Measurements from ENCODE around the gene RBM18. TPM values are rescaled to one million over a fixed set of nuclear protein-coding genes. Genes with fewer than 3 reads are reported as not detected.

Gene RBM18
- total and polyA plus RNA-seq, 8 donors, result 17.8 to 38.7 (median 28.7) TPM

DNA sequence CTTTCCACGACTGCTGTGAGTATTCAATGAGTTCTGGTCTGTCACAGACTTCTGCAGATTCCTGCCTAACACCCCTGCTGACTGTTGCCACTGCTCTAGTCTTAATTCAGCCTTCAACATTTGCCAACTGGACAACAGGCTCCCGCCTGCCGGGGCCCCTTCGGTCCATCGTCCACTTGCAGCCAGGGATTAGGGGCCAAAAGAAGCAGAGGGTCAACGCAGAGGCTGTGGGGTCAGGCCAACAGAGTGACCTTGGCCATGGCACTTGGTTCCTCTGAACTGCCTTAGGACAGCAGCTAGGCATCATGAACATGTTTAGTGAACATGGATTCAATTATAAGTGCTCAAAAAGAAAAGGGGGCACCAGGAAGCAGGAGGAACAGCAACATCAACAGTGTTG, 76.3 kb downstream of the RBM18 start:
- TF ChIP-seq, protein P1, sequence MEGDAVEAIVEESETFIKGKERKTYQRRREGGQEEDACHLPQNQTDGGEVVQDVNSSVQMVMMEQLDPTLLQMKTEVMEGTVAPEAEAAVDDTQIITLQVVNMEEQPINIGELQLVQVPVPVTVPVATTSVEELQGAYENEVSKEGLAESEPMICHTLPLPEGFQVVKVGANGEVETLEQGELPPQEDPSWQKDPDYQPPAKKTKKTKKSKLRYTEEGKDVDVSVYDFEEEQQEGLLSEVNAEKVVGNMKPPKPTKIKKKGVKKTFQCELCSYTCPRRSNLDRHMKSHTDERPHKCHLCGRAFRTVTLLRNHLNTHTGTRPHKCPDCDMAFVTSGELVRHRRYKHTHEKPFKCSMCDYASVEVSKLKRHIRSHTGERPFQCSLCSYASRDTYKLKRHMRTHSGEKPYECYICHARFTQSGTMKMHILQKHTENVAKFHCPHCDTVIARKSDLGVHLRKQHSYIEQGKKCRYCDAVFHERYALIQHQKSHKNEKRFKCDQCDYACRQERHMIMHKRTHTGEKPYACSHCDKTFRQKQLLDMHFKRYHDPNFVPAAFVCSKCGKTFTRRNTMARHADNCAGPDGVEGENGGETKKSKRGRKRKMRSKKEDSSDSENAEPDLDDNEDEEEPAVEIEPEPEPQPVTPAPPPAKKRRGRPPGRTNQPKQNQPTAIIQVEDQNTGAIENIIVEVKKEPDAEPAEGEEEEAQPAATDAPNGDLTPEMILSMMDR (IDR thresholded peaks at IDR 0.05), result no peak
- H3K4me1 ChIP-seq, result no peaks in the 10 kb centered on the region
- no peak overlapping the region for H3K27ac ChIP-seq
- no peaks in the 10 kb centered on the region for H3K9me3 ChIP-seq
- no peaks in the 10 kb centered on the region for H3K36me3 ChIP-seq
- intact Hi-C loops (cut with DNase I), result no loop called here
- H3K27me3 ChIP-seq, result no peaks in the 10 kb centered on the region
- no peak overlapping the region for H3K4me3 ChIP-seq
- ATAC-seq (no peak), DNase-seq (no peak)

Other genes starting within 250 kb of the RBM18 start
- gene TTLL11, start 171.5 kb downstream of the RBM18 start, total RNA-seq, result 1 to 10 TPM; 5.4 to 9.8 TPM
- 10 to 100 TPM in 2 of 6 donors, 1 to 10 TPM in 4; 8.4 to 11.6 (median 9.5) TPM for gene TTLL11, start 171.5 kb downstream of the RBM18 start, polyA plus RNA-seq (ENCODE audit: insufficient read length in 6 of 6)
- 10 to 100 TPM; 42.9 to 43.4 TPM for gene NDUFA8, start 105.1 kb downstream of the RBM18 start, total RNA-seq
- 10 to 100 TPM; 47.6 to 61.5 (median 53.8) TPM for gene NDUFA8, start 105.1 kb downstream of the RBM18 start, polyA plus RNA-seq (ENCODE audit: insufficient read length in 6 of 6)
- 1 to 10 TPM in 1 of 2 donors, not detected in 1; 3.0 TPM for gene MORN5, start 104.9 kb downstream of the RBM18 start, total RNA-seq
- gene MORN5, start 104.9 kb downstream of the RBM18 start, polyA plus RNA-seq (ENCODE audit: insufficient read length in 6 of 6), result 1 to 10 TPM; 1.2 to 7.2 (median 4.3) TPM
- gene LHX6, start 35.9 kb downstream of the RBM18 start, total RNA-seq, result 1 to 10 TPM; 4.8 to 9.1 TPM
- 10 to 100 TPM; 17.6 to 25.4 (median 18.6) TPM for gene LHX6, start 35.9 kb downstream of the RBM18 start, polyA plus RNA-seq (ENCODE audit: insufficient read length in 6 of 6)
- 10 to 100 TPM; 21.3 to 35.7 TPM for gene MRRF, start within 50 bp of the RBM18 start, total RNA-seq
- 10 to 100 TPM; 36.4 to 53.0 (median 42.0) TPM for gene MRRF, start within 50 bp of the RBM18 start, polyA plus RNA-seq (ENCODE audit: insufficient read length in 6 of 6)
- 10 to 100 TPM; 12.9 to 16.3 TPM for gene PTGS1, start 106.2 kb upstream of the RBM18 start, total RNA-seq
- gene PTGS1, start 106.2 kb upstream of the RBM18 start, polyA plus RNA-seq (ENCODE audit: insufficient read length in 6 of 6), result 1 to 10 TPM; 3.8 to 5.4 (median 4.3) TPM
- not detected for gene OR1J1, start 213.1 kb upstream of the RBM18 start, total RNA-seq
- gene OR1J1, start 213.1 kb upstream of the RBM18 start, polyA plus RNA-seq (ENCODE audit: insufficient read length in 6 of 6), result not detected
- not detected for gene OR1J2, start 246.0 kb upstream of the RBM18 start, total RNA-seq
- not detected for gene OR1J2, start 246.0 kb upstream of the RBM18 start, polyA plus RNA-seq (ENCODE audit: insufficient read length in 6 of 6)

All from left lung (tissue), 10 donors.